Fibroblast of villous mesenchyme (primary cell): ENCODE data around the gene HACD1. TPM values are rescaled to one million over a fixed set of nuclear protein-coding genes. Genes with fewer than 3 reads are reported as not detected.

Experiments
- DNase-seq: peaks from one replicate; pipeline ENCODE4 v3.0.0-alpha.2; 2010; ENCODE audit warnings: low read depth
- H3K4me3 ChIP-seq: 2 replicates; pipeline ENCODE4 v1.5.1; 2011; ENCODE audit warnings: low read depth, mild to moderate bottlenecking, low read length
- CTCF ChIP-seq: IDR thresholded peaks from 2 replicates; pipeline ENCODE4 v1.5.1; 2012; ENCODE audit warnings: low read depth, mild to moderate bottlenecking, low read length; ENCODE audit not compliant: insufficient read depth
- total RNA-seq: library from RNA; depleted of rRNA; stranded (reverse); fragments of >200 nt; gene quantifications from 2 replicates; pipeline ENCODE4 v1.2.3, GENCODE V29; 2012

The HACD1 gene
- total RNA-seq, 1 donor = 102 TPM

- TF ChIP-seq CTCF = no peak
- H3K4me3 ChIP-seq = no peak overlapping the region
- DNase-seq = no peak
Observed at GRCh38 chr10:17624996-17625395, 7.8 kb upstream of the HACD1 start.

- no peak for TF ChIP-seq CTCF
- no peak for DNase-seq
- no peak overlapping the region for H3K4me3 ChIP-seq
Observed at GRCh38 chr10:17622061-17622460, 4.9 kb upstream of the HACD1 start.

- peak overlapping the region; percentile 74 for H3K4me3 ChIP-seq
- peak; percentile 65 for DNase-seq
- no peak for TF ChIP-seq CTCF
Observed at GRCh38 chr10:17616403-17617030, 657 bp downstream of the HACD1 start.

- DNase-seq = no peak
- H3K4me3 ChIP-seq = no peak overlapping the region
- TF ChIP-seq CTCF = no peak
Observed at GRCh38 chr10:17609523-17610079, 7.6 kb downstream of the HACD1 start.

- peak; percentile 65 for DNase-seq
- TF ChIP-seq CTCF = peak; percentile 86
- no peak overlapping the region for H3K4me3 ChIP-seq
Observed at GRCh38 chr10:17607603-17608332, 9.4 kb downstream of the HACD1 start.

GRCh38 chr10:17607060-17607459, 10.1 kb downstream of the HACD1 start:
- TF ChIP-seq CTCF = no peak
- no peak overlapping the region for H3K4me3 ChIP-seq
- no peak for DNase-seq
